ENCODE data around the gene PRPS1L1. TPM values are rescaled to one million over a fixed set of nuclear protein-coding genes. Genes with fewer than 3 reads are reported as not detected.

PRPS1L1 gene
- total RNA-seq, 1 donor from 2014 or later: not detected

Other genes with a start within 250 kb of the PRPS1L1 start
- 29.7 and 56.0 TPM in 2 replicates for gene SNX13, start 87.4 kb downstream of the PRPS1L1 start, total RNA-seq